CD4-positive, alpha-beta T cell treated with Interleukin-15 for 4 hours (primary cell): ENCODE measurements around the gene STARD13.

Experiments used
- DNase-seq: peaks from one replicate; pipeline ENCODE4 v3.0.0-alpha.2; 2020; ENCODE audit warnings: low spot score

The STARD13 gene

GRCh38 chr13:33285420-33286124 is at the start of gene STARD13:
TSS of gene STARD13 (minus strand) at chr13:33285755. CDS start at chr13:33285638, 117 bp downstream.
- no peak for DNase-seq

- DNase-seq: no peak
Measured at GRCh38 chr13:33334831-33335230, 49.3 kb upstream of the STARD13 start.

GRCh38 chr13:33331962-33332361 is 46.4 kb upstream of the STARD13 start:
- no peak for DNase-seq

GRCh38 chr13:33330483-33330882 is 44.9 kb upstream of the STARD13 start:
- no peak for DNase-seq

- no peak for DNase-seq
Measured at GRCh38 chr13:33328701-33329100, 43.1 kb upstream of the STARD13 start.

- DNase-seq: no peak
Measured at GRCh38 chr13:33326723-33327122, 41.2 kb upstream of the STARD13 start.

- DNase-seq: no peak
Measured at GRCh38 chr13:33326246-33326645, 40.7 kb upstream of the STARD13 start.

- no peak for DNase-seq
Measured at GRCh38 chr13:33323801-33324510, 38.4 kb upstream of the STARD13 start.

- DNase-seq: no peak
Measured at GRCh38 chr13:33322965-33323668, 37.6 kb upstream of the STARD13 start.

GRCh38 chr13:33322543-33322809 is 36.9 kb upstream of the STARD13 start:
- no peak for DNase-seq

- no peak for DNase-seq
Measured at GRCh38 chr13:33321686-33322542, 36.4 kb upstream of the STARD13 start.

- DNase-seq: no peak
Measured at GRCh38 chr13:33319859-33320258, 34.3 kb upstream of the STARD13 start.

- DNase-seq: no peak
Measured at GRCh38 chr13:33318744-33319143, 33.2 kb upstream of the STARD13 start.

GRCh38 chr13:33318037-33318436 is 32.5 kb upstream of the STARD13 start:
- DNase-seq: no peak

- DNase-seq: no peak
Measured at GRCh38 chr13:33316890-33317289, 31.3 kb upstream of the STARD13 start.

GRCh38 chr13:33313504-33313903 is 27.9 kb upstream of the STARD13 start:
- DNase-seq: no peak

- DNase-seq: no peak
Measured at GRCh38 chr13:33312861-33313212, 27.3 kb upstream of the STARD13 start.

- no peak for DNase-seq
Measured at GRCh38 chr13:33312150-33312860, 26.8 kb upstream of the STARD13 start.

- DNase-seq: no peak
Measured at GRCh38 chr13:33311040-33311439, 25.5 kb upstream of the STARD13 start.

GRCh38 chr13:33310245-33311038 is 24.9 kb upstream of the STARD13 start:
- no peak for DNase-seq

GRCh38 chr13:33308863-33309262 is 23.3 kb upstream of the STARD13 start:
- DNase-seq: no peak
